Superior temporal gyrus (tissue), 1 donor: ENCODE data around the gene RBM47.
A peak's percentile ranks its signal among the peaks of the same experiment; 100 is the strongest.

Experiments used
- DNase-seq: peaks from one replicate; pipeline ENCODE4 v3.0.0-alpha.2; 2016; ENCODE audit errors: extremely low spot score

RBM47 gene

DNA sequence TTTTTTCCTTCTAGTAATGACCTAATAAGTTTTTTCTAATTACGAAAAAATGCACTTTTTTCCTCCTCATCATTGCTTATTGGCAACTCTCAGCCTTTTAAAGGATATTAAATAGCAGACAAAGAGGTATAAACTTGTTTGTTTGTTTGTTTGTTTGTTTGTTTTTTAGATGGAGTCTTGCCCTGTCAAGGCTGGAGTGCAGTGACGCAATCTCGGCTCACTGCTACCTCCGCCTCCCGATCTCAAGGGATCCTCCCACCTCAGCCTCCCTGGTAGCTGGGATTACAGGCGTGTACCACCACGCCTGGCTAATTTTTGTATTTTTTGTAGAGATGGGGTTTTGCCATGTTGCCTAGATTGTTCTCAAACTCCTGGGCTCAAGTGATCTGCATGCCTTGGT is 6.0 kb downstream of the RBM47 start:
- DNase-seq, result no peak

DNA sequence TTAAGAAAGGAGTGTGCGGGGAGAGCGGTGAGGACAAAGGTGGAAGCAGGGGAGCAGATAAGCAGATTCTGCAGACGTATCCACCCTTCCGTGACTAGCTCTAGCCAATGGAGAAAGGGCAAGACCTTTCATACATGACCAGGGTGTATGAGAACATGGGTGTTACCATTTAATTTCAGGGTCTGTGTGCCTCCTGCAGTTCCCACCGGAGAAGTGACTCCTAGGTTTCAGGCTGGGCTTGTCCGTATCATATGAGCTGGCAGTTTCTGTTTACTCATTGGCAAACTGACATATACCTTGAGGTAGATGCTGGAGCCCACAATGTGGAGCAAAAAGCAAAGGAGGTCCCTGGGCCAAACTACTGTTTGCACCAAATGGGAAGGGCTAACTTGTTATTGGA is 6.8 kb downstream of the RBM47 start:
- DNase-seq, result no peak

DNA sequence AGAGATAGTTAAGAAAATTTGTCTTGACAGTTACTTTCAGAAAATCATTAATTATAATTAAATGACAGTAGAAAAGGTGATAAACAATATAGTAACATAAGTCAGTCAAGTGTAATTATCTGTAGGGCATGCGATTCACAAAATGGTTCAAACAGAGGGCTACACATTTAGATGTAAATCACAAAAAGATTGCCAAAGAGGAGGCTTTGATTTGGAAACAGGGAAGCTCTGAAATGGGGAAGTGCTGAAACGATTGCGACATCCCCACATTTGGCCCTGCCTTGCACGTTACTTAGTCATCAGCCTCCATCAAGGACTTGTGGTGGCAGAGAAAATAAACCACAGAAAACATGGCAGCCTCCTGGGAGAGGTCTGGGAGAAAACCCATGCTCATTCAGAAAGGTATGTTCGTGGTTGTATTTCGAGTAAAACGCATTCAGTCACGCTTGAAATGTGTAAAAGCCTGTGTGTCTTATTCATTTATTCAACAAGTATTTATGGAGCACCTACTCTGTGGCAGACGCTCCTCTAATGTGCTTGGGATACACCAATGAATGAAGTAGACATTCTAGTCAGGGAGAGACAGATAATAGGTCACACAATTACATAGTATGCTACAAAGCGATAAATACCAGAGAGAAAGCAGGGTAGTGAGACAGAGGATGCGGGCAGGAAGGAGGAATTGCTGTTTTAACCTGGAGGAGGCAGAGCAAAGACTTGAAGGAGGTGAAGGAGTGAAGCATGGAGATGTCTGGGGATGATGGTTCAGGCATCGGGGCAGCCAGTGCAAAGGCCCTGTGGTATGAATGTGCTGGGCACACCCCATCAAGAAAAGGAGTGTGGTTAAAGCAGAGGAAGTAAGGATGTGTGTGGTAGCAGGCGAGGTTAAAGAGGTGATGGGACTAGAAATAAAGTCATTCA is 7.8 kb downstream of the RBM47 start:
- DNase-seq, result peak; percentile 44

DNA sequence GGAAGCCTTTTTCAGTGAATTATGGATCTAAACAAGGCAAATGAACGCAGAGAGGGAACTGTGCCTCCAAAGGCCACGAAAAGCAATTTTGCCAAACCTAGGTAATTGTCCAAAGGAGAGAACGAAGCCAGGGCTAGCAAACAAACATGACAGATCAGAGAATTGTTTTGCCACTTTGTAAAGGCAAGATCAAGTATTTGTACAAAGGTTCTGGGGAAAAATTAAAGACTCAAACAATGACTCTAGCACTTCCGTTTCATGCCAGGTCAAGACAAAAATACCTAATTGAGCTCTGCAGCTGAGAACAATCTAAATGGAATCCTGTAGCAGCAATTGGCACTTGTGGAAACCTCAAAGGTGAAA is 8.5 kb downstream of the RBM47 start:
- DNase-seq, result no peak

DNA sequence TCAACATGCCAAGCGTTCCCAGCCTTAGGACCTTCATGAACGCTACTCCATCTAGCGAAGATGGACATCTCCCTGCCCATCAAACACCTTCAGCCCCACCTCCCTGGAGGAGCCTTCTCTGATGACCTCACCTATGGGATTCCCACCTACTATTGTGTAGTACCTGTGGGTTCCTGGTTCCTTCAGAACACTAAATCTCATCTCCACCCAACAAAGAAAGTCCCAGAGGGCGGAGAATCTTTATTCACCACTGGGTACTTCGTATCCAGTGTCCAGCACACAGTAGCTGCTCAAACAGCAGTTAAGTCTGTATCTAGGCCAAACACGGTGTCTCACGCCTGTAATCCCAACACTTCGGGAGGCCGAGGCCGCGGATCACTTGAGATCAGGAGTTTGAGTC is 10.1 kb downstream of the RBM47 start:
- DNase-seq, result no peak

DNA sequence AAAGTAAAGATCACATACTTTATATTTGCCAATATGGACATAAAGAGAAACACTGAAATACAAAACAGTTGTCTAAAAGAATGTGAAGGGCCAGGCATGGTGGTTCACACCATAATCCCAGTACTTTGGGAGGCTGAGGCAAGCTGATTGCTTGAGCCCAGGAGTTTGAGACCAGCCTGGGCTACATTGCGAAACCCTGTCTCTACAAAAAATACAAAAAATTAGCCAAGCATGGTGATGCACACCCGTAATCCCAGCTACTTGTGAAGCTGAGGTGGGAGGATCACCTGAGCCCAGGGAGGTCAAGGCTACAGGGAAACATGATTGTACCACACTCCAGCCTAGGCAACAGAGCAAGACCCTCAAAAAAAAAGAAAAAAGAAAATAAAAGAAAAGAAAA is 11.8 kb downstream of the RBM47 start:
- DNase-seq, result no peak

DNA sequence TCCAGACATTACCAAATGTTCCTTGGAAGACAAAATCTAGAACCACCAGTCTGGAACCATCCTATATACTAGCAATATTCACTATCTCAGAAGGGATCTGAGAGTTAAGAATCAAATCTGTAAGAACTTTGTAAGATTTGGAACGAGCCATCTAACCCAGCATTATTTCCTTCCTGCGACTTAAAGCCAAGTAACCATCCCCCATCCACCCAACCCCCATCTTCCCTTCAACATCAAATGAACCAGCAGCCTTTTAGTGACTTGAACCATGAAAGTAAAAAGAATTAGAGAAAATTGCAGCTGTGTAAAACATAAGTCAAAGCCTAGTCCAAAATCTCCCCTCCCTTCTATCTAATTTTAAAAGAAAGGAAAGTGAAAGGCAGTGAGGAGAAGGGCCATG is 15.6 kb downstream of the RBM47 start:
- no peak for DNase-seq

DNA sequence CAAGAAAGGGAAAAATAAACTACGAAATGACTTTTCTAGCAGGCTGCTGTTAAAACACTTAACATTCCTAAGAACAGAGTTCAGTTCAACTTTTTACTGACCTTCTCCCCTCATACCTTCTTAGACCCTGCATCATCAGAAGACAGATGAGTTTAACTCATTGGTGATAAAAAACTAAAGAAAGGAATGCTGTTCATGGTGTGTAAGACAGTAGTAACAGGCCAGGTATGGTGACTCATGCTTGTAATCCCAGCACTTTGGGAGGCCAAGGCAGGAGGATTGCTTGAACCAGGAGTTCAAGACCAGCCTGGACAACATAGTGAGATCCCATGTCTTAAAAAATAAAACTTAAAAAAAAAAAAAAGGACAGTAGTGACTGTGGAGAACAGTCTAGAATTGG is 16.2 kb downstream of the RBM47 start:
- DNase-seq, result no peak

DNA sequence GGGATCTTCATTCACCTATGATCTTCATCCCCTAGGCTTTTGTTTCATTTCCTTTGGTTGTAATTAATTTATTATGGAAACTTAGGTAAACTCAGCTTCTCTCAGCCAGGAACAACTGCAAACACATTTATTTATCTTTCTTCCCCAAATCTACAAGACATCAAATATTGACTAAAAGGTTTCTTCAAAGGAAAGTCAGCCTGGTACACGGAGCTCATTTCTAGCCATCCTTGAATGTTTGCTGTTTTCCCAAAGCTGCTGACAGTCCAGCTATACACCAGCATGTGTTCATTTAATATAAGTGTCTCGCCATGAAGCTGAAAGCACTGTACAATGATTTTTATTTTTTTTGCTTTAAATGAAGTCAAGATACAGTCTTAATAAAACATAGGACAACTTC is 16.8 kb downstream of the RBM47 start:
- no peak for DNase-seq

DNA sequence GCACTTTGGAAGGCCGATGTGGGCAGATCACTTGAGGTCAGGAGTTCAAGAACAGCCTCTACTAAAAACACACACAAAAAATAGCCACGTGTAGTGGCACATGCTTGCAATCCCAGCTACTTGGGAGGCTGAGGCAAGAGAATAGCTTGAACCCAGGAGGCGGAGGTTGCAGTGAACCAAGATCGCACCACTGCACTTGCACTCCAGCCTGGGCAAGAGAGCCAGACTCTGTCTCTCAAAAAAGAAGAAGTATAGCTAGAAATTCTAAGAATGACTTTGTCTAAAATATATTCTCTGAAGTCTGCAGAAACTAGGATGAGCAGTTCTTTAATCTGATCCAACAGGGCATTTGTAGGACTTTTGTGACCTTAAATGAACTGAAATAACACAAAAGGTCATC is 17.4 kb downstream of the RBM47 start:
- no peak for DNase-seq

DNA sequence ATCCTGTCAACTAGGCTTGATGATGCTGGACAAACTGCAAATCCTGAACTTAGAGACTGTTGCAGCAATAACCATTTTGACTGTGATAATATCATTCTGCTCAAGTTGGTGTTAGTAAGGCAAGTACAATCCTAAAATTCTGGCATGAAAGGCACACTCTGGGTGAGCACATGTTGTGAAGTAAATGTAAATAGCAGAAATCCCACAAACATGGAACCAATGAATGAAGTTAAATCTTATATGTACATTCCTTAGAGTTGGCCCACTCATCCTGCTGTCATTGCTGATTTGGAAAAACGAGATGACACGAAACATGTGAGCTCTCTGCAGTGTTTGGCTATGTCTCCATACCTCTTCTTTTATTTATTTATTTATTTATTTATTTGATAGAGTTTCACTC is 21.0 kb downstream of the RBM47 start:
- no peak for DNase-seq

DNA sequence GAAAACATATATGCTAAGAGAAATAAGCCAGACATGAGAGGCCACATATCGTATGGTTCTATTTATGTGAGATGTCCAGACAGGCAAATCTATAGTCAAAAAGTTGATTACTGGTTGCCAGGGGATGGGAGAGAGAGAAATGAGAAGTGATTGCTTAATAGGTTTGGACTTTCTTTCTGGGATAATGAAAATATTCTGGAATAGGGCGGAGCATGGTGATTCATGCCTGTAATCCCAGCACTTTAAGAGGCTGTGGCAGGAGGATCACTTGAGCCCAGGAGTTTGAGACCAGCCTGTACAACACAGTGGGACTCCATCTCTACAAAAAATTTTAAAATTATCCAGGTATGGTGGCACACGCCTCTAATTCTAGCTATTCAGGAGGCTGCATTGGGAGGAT is 22.4 kb downstream of the RBM47 start:
- DNase-seq, result no peak

DNA sequence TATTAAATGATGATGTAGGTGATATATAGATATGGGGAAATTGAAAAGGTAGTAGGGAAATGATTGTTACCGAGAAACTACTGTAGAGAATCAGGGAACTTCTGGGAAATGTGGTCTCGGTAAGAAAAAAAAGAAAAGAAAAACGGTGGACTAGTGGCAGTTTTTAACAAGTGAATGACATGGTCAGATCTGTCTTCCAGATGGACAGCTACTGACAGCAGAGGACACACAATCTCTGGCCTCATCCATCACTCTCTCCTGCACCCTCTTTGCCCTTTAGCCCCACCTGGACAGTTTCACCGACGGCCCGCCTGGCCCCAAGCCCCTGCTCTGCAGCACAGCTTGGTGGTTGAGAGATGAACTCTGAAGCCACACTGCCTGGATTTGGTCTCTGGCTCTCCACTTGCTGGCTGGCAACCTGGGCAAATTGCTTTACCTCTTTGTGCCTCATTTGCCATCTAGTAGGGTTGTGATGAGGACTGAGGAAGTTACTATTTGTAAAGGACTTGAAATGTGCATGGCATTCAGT is 23.4 kb downstream of the RBM47 start:
- no peak for DNase-seq

DNA sequence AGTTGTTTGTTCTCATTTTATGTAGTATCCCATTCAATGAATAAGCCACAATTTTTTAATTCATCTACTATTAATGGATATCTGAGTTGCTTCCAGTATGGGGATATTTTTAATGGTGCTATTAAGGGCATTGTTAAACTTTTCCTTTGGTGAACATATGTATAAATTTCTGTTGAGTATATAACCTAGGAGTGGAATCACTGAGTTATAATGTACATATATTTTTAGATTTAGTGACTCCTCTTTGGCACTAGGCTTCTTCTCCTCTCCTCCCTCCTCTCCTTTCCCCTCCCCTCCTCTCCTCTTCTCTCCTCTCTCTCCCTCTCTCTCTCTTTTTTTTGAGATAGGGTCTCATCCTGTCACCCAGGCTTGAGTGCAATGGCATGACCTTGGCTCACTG is 26.4 kb downstream of the RBM47 start:
- DNase-seq, result no peak

DNA sequence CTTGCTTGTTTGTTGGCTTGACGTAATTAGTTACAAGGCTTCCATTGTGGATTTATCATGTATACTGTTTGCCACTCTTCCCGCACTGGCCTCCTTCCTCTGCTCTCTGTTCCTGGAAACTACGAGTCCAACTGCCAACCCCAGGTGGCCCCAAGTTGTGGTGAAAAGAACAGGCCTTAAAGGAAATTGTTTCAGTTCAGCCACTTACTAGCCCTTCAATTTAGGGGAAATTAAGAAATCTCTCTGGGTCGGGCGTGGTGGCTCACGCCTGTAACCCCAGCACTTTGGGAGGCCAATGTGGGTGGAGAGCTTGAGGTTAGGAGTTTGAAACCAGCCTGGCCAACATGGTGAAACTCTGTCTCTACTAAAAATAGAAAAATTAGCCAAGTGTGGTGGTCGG is 28.0 kb downstream of the RBM47 start:
- no peak for DNase-seq

DNA sequence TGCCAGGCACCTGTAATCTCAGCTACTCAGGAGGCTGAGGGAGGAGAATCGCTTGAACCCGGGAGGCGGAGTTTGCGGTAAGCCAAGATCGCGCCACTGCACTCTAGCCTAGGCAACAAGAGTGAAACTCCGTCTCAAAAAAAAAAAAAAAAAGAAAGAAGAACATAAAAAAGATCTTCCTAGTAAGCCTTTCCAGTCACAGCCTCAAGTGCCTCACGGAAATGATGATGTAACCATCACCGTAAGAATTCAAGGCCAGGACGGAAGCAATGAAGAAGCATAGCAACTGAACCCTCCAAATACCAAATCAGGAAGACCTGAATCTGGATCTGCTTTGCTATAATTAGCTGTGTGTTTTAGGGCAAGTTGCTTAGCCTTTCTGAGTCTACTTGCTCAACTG is 28.8 kb downstream of the RBM47 start:
- DNase-seq, result no peak

DNA sequence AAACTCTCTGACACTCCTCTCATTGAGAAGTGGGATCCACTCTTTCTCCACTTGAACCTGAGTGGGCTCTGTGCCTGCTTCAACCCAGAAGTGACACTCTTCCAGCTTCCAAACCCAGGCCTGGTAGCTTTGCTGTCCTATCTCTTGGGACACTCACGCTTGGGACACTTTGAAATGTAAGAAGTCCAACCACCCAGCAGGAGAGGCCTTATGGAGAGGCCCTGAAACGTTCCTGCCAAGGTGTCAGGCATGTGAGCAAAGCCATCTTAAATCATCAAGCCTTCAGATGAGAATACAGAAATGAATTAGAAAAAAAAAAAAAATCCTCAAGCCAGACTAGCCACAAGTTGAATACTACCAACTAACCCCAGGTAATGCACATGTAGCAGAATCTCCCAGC is 30.2 kb downstream of the RBM47 start:
- no peak for DNase-seq

DNA sequence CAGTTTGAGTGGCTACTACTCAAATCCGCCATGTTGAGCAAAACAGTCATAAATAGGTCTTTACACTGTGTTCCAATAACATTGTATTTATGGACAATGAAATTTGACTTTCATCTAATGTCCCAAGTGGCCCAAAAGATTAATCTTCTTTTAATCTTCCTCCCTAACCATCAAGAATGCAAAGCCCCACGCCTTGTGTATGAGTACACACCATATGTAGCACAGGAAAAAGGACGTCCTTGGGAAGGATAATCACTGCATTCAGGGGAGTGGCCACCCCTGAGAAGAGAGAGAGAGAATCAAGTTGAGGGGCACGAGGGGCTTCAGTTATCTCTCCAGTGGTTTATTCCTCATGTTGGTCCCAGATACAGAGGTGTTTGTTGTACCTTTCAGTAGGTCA is 33.1 kb downstream of the RBM47 start:
- no peak for DNase-seq

DNA sequence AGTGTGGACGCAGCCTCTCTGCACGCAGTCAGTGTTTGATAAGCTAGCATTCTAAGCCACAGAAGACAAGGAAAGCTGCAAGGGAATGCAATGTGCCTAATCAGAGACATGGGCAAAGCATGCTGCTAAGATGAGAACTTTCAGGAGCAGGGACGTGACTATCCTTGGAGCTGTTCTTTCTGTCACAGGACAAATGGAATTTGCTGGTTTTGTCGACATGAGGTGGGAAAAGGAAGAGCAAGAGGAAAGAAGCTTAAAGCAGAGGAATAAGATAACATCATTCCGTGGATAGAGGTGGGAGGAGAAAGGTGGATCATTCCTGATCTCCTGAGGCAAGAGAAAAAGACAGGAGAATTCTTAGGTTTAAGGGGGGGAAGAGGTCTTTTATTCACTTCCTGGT is 33.7 kb downstream of the RBM47 start:
- DNase-seq, result no peak

DNA sequence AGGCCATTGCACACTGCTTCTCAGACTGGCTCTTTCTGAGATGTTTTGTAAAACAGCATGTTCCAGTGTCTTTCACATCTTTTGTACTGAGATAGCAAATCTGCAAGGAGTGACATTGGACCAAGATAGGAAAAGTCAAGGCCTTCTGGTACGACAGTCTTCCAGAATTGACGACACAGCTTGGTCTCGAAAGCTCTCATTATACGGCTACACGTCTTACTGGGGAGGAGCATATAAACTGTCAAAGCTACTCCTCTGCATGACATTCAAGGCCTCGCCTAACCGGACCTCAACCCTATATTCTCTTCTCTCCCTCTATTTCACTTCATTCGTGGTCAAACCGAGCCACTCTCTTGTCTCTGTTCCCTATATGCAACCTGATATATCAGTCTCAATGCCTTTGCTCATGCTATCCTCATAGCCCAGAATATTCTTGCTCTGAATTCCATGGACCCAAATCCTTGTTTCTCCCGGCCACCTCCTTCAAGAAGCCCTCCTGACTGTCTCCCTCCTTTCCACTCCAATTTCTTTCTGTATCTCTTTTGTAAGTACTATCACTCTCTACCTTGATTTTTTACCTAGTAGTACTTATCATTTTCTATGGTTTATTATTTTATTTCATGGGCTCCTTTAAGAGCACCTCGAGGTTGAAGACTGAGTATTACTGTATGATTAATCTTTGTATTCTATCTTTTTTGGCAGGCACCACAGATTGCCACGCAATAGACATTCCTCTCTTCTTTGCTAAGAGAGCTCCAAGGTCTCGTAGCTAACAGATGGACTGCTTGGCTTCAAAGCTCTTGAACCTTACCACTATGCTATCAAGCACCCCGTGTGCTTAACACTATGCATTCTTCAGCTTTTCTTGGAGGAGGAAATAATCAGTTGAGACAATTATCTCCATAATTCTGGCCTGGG is 35.1 kb downstream of the RBM47 start:
- DNase-seq, result no peak

DNA sequence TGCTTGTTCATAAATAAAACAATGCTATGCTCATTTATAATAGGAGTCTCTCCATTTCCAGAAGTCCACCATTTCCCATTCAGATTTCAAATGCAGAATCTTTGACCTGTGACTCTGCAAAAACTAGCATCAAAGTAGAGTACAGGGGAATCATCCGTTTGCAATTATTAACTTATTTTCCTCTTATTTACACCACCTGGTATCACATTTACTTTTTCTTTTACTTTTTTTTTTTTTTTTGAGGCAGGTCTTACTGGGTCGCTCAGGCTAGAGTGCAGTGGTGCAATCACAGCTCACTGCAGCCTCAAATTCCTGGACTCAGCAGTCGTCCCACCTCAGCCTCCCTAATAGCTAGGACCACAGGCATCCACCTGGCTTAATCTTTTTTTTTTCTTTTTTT is 37.6 kb downstream of the RBM47 start:
- no peak for DNase-seq

DNA sequence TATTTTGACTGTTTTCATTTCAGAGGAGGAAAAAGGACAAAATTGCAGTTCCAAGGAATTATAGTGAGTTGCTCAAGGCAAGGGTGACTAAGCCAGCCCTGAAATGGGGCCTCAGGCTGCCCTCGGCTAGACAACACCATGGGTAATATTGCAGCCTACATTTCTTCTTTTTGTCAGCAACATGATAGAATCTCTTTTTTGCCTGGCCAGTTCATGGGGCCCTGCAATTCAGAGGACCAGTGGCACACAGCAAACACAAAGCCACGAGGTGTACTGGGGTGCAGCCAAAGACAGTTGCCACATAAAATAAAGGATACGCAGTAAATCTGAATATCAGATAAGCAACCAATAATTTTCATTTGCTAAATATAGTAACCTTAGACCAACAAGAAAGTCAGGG is 41.8 kb downstream of the RBM47 start:
- DNase-seq, result no peak

DNA sequence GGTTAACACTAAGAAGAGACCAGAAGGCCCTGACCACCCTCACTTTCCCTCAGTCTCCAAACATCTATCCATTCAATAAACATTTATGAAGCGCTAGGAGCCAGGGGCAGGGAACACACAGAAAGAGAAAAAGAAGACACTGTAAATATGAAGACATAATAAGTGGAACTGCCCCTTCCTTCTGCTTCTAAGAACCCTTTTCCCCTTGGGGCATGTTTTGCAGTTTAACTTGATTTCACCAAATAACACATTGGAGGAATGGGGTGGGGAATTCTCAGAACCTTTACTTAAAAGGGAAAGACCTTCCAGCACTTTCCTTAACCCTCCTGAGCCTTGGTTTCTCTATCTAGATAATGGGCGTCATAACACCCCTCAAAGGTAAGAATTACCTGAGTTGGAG is 42.3 kb downstream of the RBM47 start:
- DNase-seq, result no peak
